Ovary (tissue), 3 donors: ENCODE results near the gene RPS28.

ENCODE experiments used
- POLR2A ChIP-seq: fragments of 450-650 bp; IDR thresholded peaks from one replicate; pipeline ENCODE4 v1.6.1; 2017; ENCODE audit warnings: antibody characterized with exemption, mild to moderate bottlenecking, moderate library complexity
- TF ChIP-seq, protein P1 (sequence below), 3 donors: fragments of 450-650 bp in 2 of 3; fragments of 200-600 bp in 1 of 3; IDR thresholded peaks; one replicate each; pipeline versions ENCODE4 v1.5.1 to v1.8.0; 2016 to 2022; ENCODE audit warnings: antibody characterized with exemption in 3 of 3, mild to moderate bottlenecking in 1 of 3
- donor health status: DM: no; HTN: no; CAD: no.

GRCh38 chr19:8323781-8324185 is 2.5 kb downstream of the RPS28 start:
- TF ChIP-seq, protein P1, sequence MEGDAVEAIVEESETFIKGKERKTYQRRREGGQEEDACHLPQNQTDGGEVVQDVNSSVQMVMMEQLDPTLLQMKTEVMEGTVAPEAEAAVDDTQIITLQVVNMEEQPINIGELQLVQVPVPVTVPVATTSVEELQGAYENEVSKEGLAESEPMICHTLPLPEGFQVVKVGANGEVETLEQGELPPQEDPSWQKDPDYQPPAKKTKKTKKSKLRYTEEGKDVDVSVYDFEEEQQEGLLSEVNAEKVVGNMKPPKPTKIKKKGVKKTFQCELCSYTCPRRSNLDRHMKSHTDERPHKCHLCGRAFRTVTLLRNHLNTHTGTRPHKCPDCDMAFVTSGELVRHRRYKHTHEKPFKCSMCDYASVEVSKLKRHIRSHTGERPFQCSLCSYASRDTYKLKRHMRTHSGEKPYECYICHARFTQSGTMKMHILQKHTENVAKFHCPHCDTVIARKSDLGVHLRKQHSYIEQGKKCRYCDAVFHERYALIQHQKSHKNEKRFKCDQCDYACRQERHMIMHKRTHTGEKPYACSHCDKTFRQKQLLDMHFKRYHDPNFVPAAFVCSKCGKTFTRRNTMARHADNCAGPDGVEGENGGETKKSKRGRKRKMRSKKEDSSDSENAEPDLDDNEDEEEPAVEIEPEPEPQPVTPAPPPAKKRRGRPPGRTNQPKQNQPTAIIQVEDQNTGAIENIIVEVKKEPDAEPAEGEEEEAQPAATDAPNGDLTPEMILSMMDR (IDR thresholded peaks at IDR 0.05), result no peak
- TF ChIP-seq POLR2A, result no peak
